ENCODE results near the gene FAM53B.
"Not testable (repeated sequence)": the region's sequence is repeated elsewhere in the genome, so short reads cannot be mapped to it uniquely, and the experiment has no call there.

FAM53B gene, protein sequence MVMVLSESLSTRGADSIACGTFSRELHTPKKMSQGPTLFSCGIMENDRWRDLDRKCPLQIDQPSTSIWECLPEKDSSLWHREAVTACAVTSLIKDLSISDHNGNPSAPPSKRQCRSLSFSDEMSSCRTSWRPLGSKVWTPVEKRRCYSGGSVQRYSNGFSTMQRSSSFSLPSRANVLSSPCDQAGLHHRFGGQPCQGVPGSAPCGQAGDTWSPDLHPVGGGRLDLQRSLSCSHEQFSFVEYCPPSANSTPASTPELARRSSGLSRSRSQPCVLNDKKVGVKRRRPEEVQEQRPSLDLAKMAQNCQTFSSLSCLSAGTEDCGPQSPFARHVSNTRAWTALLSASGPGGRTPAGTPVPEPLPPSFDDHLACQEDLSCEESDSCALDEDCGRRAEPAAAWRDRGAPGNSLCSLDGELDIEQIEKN
- 108 to 137 (median 122) reads per million in 3 donors for total RNA-seq

DNA sequence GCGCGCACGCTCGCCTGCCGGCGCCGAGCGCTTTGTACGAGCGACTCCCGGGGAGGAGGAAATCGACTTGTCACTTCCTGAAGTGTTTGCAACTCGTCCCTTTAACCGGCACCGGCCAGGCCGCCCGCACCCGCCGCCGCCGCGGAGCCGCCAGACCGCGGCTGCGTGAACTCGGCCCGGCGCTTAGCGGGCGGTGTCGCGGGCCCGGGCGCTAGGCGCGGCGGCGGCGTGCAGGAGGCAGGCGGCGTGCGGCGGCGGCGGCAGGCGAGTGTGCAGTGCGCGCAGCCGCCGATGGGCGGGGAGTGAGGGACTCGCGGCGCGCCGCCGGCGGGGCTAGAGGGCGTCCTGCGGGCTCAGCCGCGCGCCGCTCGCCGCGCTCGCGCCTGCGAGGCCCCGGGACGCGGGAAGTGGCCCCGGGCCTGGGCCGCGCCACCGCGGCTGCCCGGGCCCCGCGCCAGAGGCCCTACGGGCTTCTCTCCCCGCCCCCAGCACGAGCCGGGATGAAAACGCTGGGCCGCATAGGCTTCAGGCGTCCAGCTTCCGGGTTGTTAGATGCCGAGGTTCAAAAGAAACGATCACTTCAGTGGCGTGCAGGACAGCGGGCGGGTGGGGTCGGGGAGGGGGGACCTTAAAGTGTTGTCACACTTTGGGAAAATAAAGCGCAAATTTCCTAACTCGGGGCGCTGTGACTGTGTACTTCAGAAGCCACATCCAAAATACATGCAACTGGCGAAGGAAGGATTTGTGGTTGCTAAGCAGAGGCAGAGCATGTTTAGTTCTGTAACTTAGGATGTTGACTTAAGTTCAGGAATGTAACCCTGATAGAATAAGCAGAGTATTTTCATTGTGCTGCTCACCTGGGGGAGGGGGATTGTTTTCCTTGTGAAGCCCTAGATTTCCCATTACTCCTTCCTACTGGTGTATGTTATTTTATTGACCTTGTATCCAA is at the start of gene FAM53B:
FAM53B (minus strand) TSS at position 277 of the 949 bp plus-strand sequence. CDS start 37,665 bp downstream, outside the sequence.
- Histone ChIP-seq H3K27ac (ENCODE audit: insufficient read depth, low read length, poor library complexity, severe bottlenecking) (peak within 1 kb of the TSS; percentile 80), H3K9me3 (ENCODE audit: control insufficient read depth, low read length) (no peaks in the 10 kb centered on the region), H3K4me3 (ENCODE audit: insufficient read depth, low read depth, low read length, poor library complexity, severe bottlenecking) (peak within 1 kb of the TSS; percentile 81), H3K36me3 (ENCODE audit: control insufficient read depth, insufficient read depth, low read length) (no peaks in the 10 kb centered on the region), H3K4me1 (ENCODE audit: control insufficient read depth, insufficient read depth, low read length, poor library complexity, severe bottlenecking) (peaks cover 40% of the 10 kb centered on the region), H3K27me3 (replicated peaks; ENCODE audit: control insufficient read depth, insufficient read depth, low read length, poor library complexity, severe bottlenecking) (no peaks in the 10 kb centered on the region)
- DNase-seq: peak; percentile 66 to 74 (median 66)

DNA sequence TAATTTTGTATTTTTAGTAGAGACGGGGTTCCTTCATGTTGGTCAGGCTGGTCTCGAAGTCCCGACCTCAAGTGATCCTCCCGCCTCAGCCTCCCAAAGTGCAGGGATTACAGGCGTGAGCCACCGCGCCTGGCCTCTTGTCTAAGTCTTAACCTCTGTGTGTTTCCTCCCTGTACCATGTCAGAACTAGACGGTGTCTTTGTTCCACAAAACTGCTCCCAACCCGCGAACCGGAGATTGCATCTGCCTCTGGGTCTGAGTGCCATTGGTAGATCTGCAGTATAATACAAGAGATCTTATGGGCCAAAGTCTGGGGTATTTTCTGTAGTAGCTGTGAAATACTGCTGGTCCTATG is 48.8 kb upstream of the FAM53B start:
- H3K9me3 ChIP-seq (ENCODE audit: control insufficient read depth, low read length): no peaks in the 10 kb centered on the region
- no peaks in the 10 kb centered on the region for H3K27me3 ChIP-seq (replicated peaks; ENCODE audit: control insufficient read depth, insufficient read depth, low read length, poor library complexity, severe bottlenecking)
- no peak overlapping the region for H3K27ac ChIP-seq (ENCODE audit: insufficient read depth, low read length, poor library complexity, severe bottlenecking)
- peaks cover 7% of the 10 kb centered on the region for H3K4me1 ChIP-seq (ENCODE audit: control insufficient read depth, insufficient read depth, low read length, poor library complexity, severe bottlenecking)
- peaks cover 4% of the 10 kb centered on the region for H3K36me3 ChIP-seq (ENCODE audit: control insufficient read depth, insufficient read depth, low read length)
- no peak for DNase-seq
- H3K4me3 ChIP-seq (ENCODE audit: insufficient read depth, low read depth, low read length, poor library complexity, severe bottlenecking): no peak overlapping the region

DNA sequence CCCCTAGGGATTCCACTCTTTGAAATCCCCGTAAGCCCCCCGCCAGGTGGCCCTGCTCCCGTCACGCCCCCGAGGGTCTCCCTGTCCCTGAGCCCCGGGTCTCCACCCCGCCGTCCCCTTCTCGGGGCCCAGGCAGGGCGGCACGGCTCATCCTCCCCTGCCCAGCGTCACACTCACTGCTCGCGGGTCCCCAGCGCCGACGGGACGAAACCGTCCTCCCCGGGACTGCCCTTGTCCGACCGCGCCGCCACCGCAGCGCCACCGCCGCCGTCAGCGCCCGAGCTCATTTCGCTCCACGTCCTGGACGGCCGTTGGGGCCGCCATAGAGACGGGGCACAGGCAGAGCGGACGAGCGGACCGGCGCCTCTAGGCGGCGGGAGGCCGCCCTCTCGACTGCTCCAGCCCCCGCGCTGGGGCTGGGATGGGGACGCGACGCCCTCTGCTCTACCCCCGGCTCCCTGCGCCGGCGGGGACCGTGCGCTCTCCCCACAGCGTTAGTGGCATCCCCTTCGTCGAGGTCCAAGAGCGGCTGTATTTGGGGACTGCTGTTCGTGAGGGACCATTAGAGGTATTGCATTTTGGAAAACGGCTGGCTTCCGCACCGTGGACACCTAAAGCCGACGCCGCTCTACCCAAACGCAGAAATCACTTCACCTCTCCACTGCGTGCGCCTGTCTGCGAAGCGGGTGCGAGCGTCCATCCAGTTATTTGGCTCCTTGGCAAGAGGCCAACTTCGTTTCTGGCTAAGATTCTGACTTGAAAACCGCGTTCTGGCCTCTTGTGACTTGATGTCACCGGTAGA is 47.6 kb upstream of the FAM53B start, which contains the start of gene EEF1AKMT2:
EEF1AKMT2 (minus strand) TSS at position 341 of the 802 bp plus-strand sequence; CDS start at position 287, 54 bp downstream.
- Histone ChIP-seq H3K27ac (ENCODE audit: insufficient read depth, low read length, poor library complexity, severe bottlenecking) (peak within 1 kb of the TSS; percentile 85), H3K4me3 (ENCODE audit: insufficient read depth, low read depth, low read length, poor library complexity, severe bottlenecking) (peak within 1 kb of the TSS; percentile 94), H3K9me3 (ENCODE audit: control insufficient read depth, low read length) (no peaks in the 10 kb centered on the region), H3K4me1 (ENCODE audit: control insufficient read depth, insufficient read depth, low read length, poor library complexity, severe bottlenecking) (peaks cover 7% of the 10 kb centered on the region), H3K27me3 (replicated peaks; ENCODE audit: control insufficient read depth, insufficient read depth, low read length, poor library complexity, severe bottlenecking) (no peaks in the 10 kb centered on the region), H3K36me3 (ENCODE audit: control insufficient read depth, insufficient read depth, low read length) (peaks cover 5% of the 10 kb centered on the region)
- DNase-seq: peak; percentile 53 to 68 (median 65)

DNA sequence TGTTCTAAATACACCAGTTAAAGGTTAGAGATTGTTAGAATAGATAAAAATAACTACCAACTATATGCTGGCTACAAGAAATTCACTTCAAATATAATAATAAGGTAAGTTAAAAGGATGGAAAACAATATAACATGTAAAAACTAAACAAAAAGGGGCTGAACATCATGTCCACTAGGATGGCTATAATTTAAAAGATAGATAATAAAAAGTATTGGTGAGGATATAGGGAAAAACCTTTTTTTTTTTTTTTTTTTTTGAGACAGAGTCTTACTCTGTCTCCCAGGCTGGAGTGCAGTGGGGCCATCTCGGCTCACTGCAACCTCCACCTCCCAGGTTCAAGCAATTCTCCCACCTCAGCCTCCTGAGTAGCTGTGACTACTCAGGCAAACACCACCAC is 38.7 kb upstream of the FAM53B start:
- not testable (repeated sequence) for H3K4me3 ChIP-seq (ENCODE audit: insufficient read depth, low read depth, low read length, poor library complexity, severe bottlenecking); DNase-seq; H3K27me3 ChIP-seq (replicated peaks; ENCODE audit: control insufficient read depth, insufficient read depth, low read length, poor library complexity, severe bottlenecking); H3K36me3 ChIP-seq (ENCODE audit: control insufficient read depth, insufficient read depth, low read length); H3K4me1 ChIP-seq (ENCODE audit: control insufficient read depth, insufficient read depth, low read length, poor library complexity, severe bottlenecking); H3K9me3 ChIP-seq (ENCODE audit: control insufficient read depth, low read length); H3K27ac ChIP-seq (ENCODE audit: insufficient read depth, low read length, poor library complexity, severe bottlenecking)

DNA sequence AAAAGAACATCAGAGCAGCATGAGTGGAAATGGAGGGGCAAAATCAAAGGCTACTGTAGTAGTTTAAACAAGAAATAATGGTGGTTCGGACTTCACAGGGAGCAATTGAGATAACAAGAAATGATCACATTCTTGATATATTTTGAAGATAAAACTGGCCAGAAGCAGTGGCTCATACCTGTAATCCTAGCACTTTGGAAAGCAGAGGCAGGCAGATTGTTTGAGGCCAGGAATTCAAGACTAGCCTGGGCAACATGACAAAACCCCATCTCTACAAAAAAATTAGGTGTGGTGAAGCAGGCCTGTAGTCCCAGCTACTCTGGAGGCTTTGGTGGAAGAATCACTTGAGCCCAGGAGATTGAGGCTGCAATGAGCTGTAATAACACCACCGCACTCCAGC is 24.6 kb upstream of the FAM53B start:
- H3K27ac ChIP-seq (ENCODE audit: insufficient read depth, low read length, poor library complexity, severe bottlenecking): no peak overlapping the region
- H3K4me1 ChIP-seq (ENCODE audit: control insufficient read depth, insufficient read depth, low read length, poor library complexity, severe bottlenecking): no peaks in the 10 kb centered on the region
- peaks cover 10% of the 10 kb centered on the region for H3K36me3 ChIP-seq (ENCODE audit: control insufficient read depth, insufficient read depth, low read length)
- H3K27me3 ChIP-seq (replicated peaks; ENCODE audit: control insufficient read depth, insufficient read depth, low read length, poor library complexity, severe bottlenecking): no peaks in the 10 kb centered on the region
- no peak overlapping the region for H3K4me3 ChIP-seq (ENCODE audit: insufficient read depth, low read depth, low read length, poor library complexity, severe bottlenecking)
- H3K9me3 ChIP-seq (ENCODE audit: control insufficient read depth, low read length): no peaks in the 10 kb centered on the region
- no peak for DNase-seq

DNA sequence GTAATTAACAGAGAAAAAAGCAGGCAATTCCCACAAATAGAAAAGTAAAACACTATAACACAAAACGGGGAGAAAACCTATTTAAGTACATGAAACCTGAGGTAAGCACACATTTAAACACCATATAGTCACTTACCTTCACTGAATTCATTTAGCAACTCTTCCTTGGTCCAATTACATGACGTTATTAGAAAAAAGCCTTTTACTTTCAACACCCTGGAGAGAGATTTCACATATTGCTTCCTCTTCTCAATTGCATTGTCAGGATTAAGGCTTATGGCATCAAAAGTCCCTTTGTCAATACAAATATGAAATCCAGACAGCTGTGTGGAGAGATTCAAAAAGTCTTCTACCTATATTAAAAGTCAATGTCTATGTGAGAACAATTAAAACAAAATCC is 21.1 kb upstream of the FAM53B start:
- no peaks in the 10 kb centered on the region for H3K4me1 ChIP-seq (ENCODE audit: control insufficient read depth, insufficient read depth, low read length, poor library complexity, severe bottlenecking)
- H3K9me3 ChIP-seq (ENCODE audit: control insufficient read depth, low read length): no peaks in the 10 kb centered on the region
- no peak for DNase-seq
- H3K27me3 ChIP-seq (replicated peaks; ENCODE audit: control insufficient read depth, insufficient read depth, low read length, poor library complexity, severe bottlenecking): no peaks in the 10 kb centered on the region
- no peak overlapping the region for H3K4me3 ChIP-seq (ENCODE audit: insufficient read depth, low read depth, low read length, poor library complexity, severe bottlenecking)
- peaks cover 19% of the 10 kb centered on the region for H3K36me3 ChIP-seq (ENCODE audit: control insufficient read depth, insufficient read depth, low read length)
- no peak overlapping the region for H3K27ac ChIP-seq (ENCODE audit: insufficient read depth, low read length, poor library complexity, severe bottlenecking)

DNA sequence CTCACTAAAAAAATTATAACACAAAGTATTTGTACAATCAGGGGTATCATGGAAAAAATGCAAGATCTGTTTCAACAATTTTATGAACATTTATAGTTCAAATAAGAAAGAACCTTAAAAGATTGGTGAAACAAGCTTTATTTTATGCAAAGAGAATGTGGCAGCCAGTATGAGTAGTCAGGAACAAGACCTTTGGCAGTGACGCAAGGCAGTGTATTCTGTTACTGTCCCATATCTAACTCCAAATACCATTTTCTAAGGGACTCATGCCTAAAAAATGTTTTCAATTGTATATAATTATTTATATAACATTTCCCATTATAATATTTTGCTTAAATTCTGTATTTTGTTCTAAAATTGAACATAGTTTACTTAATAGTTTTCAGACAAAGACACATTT is 19.1 kb upstream of the FAM53B start:
- no peak for DNase-seq
- H3K27me3 ChIP-seq (replicated peaks; ENCODE audit: control insufficient read depth, insufficient read depth, low read length, poor library complexity, severe bottlenecking): no peaks in the 10 kb centered on the region

DNA sequence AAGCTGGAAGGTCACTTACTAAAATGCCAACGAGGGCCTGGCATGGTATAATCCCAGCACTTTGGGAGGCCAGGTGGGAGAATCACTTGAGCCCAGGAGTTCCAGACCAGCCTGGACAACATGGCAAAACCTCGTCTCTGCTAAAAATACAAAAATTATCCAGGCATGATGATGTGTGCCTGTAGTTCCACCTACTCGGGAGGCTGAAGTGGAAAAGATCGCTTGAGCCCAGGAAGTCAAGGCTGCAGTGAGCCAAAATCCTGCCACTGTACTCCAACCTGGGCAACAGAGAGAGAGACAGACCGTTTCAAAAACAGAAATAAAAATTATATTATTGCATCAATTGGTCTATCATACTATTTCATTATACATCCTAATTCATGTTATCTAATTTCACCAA is 18.1 kb upstream of the FAM53B start:
- no peak overlapping the region for H3K4me3 ChIP-seq (ENCODE audit: insufficient read depth, low read depth, low read length, poor library complexity, severe bottlenecking)
- DNase-seq: no peak
- no peaks in the 10 kb centered on the region for H3K9me3 ChIP-seq (ENCODE audit: control insufficient read depth, low read length)
- no peaks in the 10 kb centered on the region for H3K27me3 ChIP-seq (replicated peaks; ENCODE audit: control insufficient read depth, insufficient read depth, low read length, poor library complexity, severe bottlenecking)
- no peak overlapping the region for H3K27ac ChIP-seq (ENCODE audit: insufficient read depth, low read length, poor library complexity, severe bottlenecking)
- H3K36me3 ChIP-seq (ENCODE audit: control insufficient read depth, insufficient read depth, low read length): peaks cover 22% of the 10 kb centered on the region
- H3K4me1 ChIP-seq (ENCODE audit: control insufficient read depth, insufficient read depth, low read length, poor library complexity, severe bottlenecking): no peaks in the 10 kb centered on the region

More for the DNA sequence above, 19.1 kb upstream of the FAM53B start:
- peaks cover 19% of the 10 kb centered on the region for H3K36me3 ChIP-seq (ENCODE audit: control insufficient read depth, insufficient read depth, low read length)
- no peaks in the 10 kb centered on the region for H3K4me1 ChIP-seq (ENCODE audit: control insufficient read depth, insufficient read depth, low read length, poor library complexity, severe bottlenecking)
- no peaks in the 10 kb centered on the region for H3K9me3 ChIP-seq (ENCODE audit: control insufficient read depth, low read length)
- H3K4me3 ChIP-seq (ENCODE audit: insufficient read depth, low read depth, low read length, poor library complexity, severe bottlenecking): no peak overlapping the region
- H3K27ac ChIP-seq (ENCODE audit: insufficient read depth, low read length, poor library complexity, severe bottlenecking): no peak overlapping the region

DNA sequence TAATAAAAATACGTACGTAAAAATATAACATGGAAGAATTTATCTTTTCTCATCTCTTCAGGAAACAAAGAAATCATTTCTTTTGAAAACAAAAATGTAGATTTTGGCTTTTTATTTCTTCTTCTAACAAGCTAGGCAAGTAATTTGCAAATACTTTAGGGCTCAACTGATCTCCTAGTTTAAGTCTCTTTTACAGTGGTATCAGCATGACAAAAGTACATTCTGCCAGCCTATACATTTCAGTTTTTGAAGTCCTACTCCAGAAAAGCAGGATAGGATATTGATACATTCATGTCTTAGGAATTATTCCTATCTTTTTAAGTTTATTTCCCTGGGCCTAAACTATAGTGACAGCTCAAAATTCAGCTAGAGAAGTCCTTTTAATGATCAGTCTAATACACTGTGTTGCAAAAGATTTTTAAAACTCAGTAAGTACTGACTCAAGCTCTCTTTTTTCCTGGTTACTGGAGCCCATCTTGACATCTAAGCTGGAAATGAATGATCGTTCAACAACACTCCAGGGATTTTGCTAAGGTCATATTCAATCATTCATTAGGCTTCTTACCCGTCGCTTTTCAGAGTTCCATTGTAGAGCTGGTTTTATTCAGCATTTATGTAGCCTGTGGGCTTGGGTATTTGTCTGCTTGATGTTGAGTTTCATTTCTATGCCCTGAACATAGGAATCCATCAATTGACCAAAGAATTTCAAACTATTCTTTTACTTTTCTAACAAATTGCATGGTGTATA is 12.2 kb upstream of the FAM53B start:
- H3K27me3 ChIP-seq (replicated peaks; ENCODE audit: control insufficient read depth, insufficient read depth, low read length, poor library complexity, severe bottlenecking): no peaks in the 10 kb centered on the region
- H3K27ac ChIP-seq (ENCODE audit: insufficient read depth, low read length, poor library complexity, severe bottlenecking): no peak overlapping the region
- no peaks in the 10 kb centered on the region for H3K4me1 ChIP-seq (ENCODE audit: control insufficient read depth, insufficient read depth, low read length, poor library complexity, severe bottlenecking)
- no peaks in the 10 kb centered on the region for H3K9me3 ChIP-seq (ENCODE audit: control insufficient read depth, low read length)
- H3K36me3 ChIP-seq (ENCODE audit: control insufficient read depth, insufficient read depth, low read length): peaks cover 9% of the 10 kb centered on the region
- H3K4me3 ChIP-seq (ENCODE audit: insufficient read depth, low read depth, low read length, poor library complexity, severe bottlenecking): no peak overlapping the region
- no peak for DNase-seq
